Upper lobe of left lung (tissue), 4 donors: Measurements from ENCODE around the gene SRP54.

Experiments
- POLR2A ChIP-seq, 4 donors: fragments of 450-650 bp; IDR thresholded peaks; one replicate each; pipeline ENCODE4 v1.5.1; 2016 to 2017; ENCODE audit warnings: antibody characterized with exemption in 4 of 4, mild to moderate bottlenecking in 2 of 4
- POLR2AphosphoS5 ChIP-seq, 2 donors: sonication (generic); formaldehyde crosslinking; IDR thresholded peaks; one replicate each; pipeline ENCODE4 v1.5.1; 2017; ENCODE audit warnings: antibody characterized with exemption in 2 of 2
- TF ChIP-seq, protein P1 (sequence below), 6 experiments: fragments of 450-650 bp in 4 of 6; fragments of 200-600 bp in 2 of 6; sonication (generic) in 2 of 6; IDR thresholded peaks; one replicate each; pipeline ENCODE4 v1.5.1; 2016 to 2019; ENCODE audit warnings: antibody characterized with exemption in 6 of 6

GRCh38 chr14:34987180-34987579 is 4.4 kb downstream of the SRP54 start:
- TF ChIP-seq, protein P1, sequence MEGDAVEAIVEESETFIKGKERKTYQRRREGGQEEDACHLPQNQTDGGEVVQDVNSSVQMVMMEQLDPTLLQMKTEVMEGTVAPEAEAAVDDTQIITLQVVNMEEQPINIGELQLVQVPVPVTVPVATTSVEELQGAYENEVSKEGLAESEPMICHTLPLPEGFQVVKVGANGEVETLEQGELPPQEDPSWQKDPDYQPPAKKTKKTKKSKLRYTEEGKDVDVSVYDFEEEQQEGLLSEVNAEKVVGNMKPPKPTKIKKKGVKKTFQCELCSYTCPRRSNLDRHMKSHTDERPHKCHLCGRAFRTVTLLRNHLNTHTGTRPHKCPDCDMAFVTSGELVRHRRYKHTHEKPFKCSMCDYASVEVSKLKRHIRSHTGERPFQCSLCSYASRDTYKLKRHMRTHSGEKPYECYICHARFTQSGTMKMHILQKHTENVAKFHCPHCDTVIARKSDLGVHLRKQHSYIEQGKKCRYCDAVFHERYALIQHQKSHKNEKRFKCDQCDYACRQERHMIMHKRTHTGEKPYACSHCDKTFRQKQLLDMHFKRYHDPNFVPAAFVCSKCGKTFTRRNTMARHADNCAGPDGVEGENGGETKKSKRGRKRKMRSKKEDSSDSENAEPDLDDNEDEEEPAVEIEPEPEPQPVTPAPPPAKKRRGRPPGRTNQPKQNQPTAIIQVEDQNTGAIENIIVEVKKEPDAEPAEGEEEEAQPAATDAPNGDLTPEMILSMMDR (IDR thresholded peaks at IDR 0.05): no peak
- TF ChIP-seq POLR2AphosphoS5 (IDR thresholded peaks at IDR 0.05) (no peak), POLR2A (IDR thresholded peaks at IDR 0.05) (no peak)
